Stimulated activated CD8-positive, alpha-beta memory T cell treated with anti-CD3 and anti-CD28 coated beads, Interleukin-12 subunit alpha, Interleukin-12 subunit beta, amount 100 ng/mL, for 4 hours (primary cell): ENCODE measurements around the gene MND1.

Experiments
- DNase-seq: peaks from one replicate; pipeline ENCODE4 v3.0.0-alpha.2; 2020; ENCODE audit warnings: low read depth

MND1 gene

DNA sequence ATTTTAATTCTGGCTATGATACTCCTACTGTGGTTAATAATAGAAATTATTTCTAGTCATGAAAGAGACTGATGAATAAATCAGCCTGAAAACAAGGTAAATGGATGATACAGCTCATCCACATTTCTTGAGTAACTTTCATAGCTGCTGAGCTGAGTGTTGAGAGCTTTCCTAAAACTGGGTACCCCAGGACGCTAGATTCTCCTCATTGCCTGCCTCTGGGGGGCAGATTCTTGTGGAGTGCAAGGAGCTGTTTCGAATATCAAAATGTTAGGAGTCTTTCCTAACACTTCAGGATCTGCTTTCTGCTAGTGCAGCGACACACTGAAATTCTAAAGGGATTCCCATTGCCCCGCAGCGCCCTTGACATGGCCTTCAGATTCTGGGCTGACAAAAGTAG, 2.1 kb downstream of the MND1 start:
- no peak for DNase-seq

GRCh38 chr4:153347117-153347516, 2.6 kb downstream of the MND1 start:
- no peak for DNase-seq

- DNase-seq, result no peak
These were observed 3.5 kb downstream of the MND1 start for GRCh38 chr4:153348006-153348405.

GRCh38 chr4:153349206-153349805, 4.8 kb downstream of the MND1 start:
- no peak for DNase-seq

DNA sequence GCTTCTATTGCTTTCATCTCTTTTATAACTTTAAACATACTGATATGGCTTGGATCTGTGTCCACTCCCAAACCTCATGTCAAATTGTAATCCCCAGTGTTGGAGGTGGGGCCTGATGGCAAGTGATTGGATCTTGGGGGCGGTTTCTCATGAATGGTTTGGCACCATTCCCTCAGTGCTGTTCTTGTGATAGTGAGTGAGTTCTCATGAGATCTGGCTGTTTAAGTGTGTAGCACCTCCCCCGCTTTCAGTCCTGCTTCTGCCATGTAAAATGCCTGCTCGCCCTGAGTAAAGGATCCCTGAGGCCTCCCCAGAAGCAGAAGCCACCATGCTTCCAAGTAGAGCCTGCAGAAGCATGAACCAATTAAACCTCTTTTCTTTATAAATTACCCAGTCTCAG, 17.7 kb downstream of the MND1 start:
- DNase-seq, result no peak

- DNase-seq, result no peak
These were observed 19.6 kb downstream of the MND1 start for GRCh38 chr4:153364061-153364460.

GRCh38 chr4:153365003-153365402, 20.5 kb downstream of the MND1 start:
- no peak for DNase-seq

DNA sequence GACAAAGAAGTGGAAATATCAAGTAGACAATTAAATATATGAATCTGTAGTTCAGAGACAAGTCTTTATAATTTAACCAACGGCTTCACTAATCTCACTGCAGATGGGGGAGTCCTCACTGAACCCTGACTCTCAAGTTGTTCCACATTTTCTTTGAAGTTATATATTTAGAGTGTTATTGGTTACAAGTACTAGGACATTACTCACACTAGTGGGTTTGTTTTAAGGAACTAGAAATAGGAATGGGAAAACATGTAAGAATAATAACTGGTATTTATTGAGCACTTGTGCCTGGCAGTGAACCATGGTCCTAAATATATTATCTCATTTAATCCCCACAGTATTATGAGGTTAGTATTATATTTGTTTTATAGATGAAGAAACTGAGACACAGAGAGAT, 22.0 kb downstream of the MND1 start:
- DNase-seq, result no peak

DNA sequence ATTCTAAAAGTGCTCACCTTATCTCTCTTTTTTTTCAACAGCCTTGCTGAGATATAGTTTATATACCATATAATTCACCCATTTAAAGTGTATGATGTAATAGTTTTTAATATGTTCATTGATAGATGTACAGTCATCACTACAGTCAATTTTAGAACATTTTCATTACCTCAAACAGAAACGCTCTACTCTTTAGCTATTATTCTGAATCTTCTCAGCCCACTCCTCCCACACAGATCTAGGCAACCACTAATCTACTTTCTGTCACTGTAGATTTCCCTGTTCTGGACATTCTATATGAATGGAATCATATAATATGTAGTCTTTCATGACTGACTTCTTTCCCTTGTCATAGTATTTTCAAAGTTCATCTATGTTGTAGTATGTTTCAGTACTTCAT, 22.6 kb downstream of the MND1 start:
- no peak for DNase-seq

GRCh38 chr4:153369021-153369420, 24.5 kb downstream of the MND1 start:
- no peak for DNase-seq

GRCh38 chr4:153371701-153372234, 27.3 kb downstream of the MND1 start:
- no peak for DNase-seq

DNA sequence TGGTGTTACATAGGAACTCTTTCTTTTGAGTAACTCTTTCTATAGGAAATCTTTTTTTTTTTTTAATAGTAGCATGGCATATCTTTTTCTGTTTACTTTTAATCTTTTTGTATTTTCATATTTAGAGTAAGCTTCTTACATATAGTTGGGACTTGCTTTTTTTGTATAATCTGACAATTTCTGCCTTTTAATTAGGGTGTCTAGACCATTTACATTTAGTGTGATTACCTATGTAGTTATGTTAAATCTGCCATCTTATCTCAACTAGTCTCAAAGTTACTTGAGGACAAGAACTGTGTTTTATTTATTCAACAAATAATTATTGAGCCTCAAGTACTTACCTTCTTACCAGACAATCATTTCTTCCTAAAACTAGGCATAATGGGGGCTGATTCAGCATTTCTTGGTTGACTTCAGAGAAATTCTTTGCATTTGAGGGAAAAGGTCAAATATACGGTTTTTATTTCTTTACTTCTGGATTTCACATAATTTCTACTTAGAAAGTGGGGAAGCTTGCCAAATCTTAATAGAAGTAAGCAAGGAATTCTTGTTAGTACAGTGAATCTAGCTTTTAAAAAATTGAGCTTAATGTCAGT, 28.6 kb downstream of the MND1 start:
- DNase-seq, result no peak

DNA sequence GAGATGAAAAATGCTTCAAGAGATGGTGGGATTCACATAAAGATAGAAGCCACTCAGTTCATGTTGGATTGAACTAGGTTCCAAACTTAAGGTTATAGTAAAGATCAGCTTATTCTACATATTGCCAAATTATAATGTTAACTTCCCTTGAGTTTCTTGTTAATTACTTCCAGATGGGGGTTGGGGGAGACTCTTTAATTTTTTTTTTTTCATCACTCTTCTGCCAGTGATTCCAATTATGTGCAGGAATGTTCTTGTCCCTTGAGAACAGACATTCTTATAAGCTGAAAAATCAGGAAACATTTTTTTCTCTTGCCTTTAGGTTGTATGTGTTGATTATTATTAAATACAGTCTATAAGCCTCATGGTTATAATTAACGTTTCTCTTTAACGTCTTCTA, 30.0 kb downstream of the MND1 start:
- DNase-seq, result no peak

GRCh38 chr4:153375303-153375702, 30.8 kb downstream of the MND1 start:
- DNase-seq, result no peak

DNA sequence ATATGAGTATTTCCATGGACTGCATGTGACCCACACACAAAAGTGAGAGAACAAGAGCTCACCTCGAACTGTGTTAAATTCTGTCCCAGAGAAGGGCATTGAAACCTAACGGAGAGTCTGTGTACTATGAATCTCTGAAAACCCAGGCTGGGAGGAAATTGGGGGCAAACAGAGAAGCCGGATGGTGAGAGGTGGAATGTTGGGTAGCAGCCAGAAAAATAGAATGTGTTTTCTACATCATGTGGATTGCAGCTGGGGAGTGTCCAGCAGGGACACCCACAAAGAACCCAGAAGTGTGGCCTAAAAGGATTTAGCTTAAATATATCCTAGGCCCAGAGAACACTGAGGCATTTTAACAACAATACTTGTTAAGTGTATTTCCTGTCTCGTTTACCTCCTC, 38.6 kb downstream of the MND1 start:
- no peak for DNase-seq

DNA sequence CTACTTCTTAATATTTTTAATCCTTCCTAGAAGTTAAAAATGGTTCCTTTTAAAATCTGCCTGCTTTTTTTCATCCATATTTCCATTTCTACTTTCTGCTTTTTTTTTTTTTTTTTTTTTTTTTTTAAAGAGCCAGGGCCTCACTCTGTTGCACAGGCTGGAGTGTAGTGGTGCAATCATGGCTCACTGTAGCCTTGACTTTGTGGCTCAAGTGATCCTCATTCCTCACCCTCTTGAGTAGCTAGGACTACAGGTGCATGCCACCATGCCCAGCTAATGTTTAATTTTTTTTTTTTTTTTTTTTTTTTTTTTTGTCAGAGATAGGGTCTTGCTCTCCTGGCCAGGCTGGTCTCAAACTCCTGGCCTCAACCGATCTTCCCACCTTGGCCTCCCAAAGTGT, 39.7 kb downstream of the MND1 start:
- DNase-seq, result no peak

DNA sequence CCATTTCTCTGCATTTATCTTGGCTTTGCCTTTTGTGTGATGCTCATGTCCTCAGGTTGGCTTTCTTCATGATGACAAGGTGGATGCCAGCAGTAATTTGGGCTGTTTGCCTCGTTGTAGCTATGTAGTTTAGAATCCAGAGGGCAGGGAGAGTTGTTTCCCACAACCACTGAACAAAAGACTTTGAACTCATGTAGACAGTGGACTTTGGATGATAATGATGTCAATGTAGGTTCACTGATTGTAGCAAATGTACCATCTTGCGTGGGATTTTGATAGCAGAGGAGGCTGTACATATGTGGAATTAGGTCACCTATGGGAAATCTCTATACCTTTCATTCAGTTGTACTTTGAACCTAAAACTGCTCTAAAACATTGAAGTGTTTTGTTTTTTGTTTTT, 41.3 kb downstream of the MND1 start:
- no peak for DNase-seq

- no peak for DNase-seq
These were observed 43.5 kb downstream of the MND1 start for GRCh38 chr4:153387981-153388380.

- no peak for DNase-seq
These were observed 48.9 kb downstream of the MND1 start for GRCh38 chr4:153393397-153393796.

DNA sequence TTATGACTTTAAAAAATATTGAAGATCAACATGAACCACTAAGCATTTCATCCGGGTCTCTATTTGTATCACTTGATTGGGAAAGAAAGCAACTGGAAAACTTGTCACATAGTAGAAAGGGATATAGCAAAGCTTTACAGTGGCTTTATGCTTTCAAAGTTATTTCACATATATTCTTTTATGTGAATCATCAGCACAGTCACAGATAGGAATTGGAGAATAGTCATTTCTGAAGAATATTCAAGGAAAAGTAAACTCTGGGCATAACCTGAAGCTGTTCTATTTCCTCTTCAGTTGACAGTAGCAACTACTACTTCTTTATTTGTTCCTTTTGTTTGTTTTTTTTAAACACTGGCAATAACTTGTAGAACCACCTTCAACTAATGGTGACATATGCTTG, 50.5 kb downstream of the MND1 start:
- no peak for DNase-seq

- DNase-seq, result no peak
These were observed 54.2 kb downstream of the MND1 start for GRCh38 chr4:153398713-153399112.

- no peak for DNase-seq
These were observed 54.9 kb downstream of the MND1 start for GRCh38 chr4:153399358-153399757.

GRCh38 chr4:153401501-153401900, 57.0 kb downstream of the MND1 start:
- DNase-seq, result no peak

DNA sequence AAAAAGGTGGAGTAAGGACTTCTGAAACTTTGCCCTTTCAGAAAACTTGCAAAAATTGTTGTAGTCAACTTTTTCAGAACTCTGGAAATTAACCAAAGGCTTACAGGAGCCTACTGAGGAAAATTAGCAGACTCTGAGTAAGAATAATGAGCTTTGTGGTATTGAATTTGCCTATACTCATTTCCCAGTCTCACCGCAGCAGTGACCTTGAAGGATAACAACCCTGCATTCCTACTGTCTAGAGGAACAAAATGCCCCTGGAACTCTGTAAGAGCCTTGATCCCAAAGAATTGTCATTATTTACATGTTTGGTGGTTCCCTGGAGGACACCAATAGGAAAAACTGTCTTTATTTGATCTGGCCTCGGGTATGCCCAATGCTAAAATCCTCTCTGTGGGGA, 57.9 kb downstream of the MND1 start:
- DNase-seq, result no peak
